ENCODE data around the gene DNMT3B. TPM values are rescaled to one million over a fixed set of nuclear protein-coding genes. Genes with fewer than 3 reads are reported as not detected.
A peak's percentile ranks its signal among the peaks of the same experiment; 100 is the strongest.

Gene DNMT3B
- polyA plus RNA-seq, 3 donors, result 0.39 to 0.44 TPM; not detected in 1

DNA sequence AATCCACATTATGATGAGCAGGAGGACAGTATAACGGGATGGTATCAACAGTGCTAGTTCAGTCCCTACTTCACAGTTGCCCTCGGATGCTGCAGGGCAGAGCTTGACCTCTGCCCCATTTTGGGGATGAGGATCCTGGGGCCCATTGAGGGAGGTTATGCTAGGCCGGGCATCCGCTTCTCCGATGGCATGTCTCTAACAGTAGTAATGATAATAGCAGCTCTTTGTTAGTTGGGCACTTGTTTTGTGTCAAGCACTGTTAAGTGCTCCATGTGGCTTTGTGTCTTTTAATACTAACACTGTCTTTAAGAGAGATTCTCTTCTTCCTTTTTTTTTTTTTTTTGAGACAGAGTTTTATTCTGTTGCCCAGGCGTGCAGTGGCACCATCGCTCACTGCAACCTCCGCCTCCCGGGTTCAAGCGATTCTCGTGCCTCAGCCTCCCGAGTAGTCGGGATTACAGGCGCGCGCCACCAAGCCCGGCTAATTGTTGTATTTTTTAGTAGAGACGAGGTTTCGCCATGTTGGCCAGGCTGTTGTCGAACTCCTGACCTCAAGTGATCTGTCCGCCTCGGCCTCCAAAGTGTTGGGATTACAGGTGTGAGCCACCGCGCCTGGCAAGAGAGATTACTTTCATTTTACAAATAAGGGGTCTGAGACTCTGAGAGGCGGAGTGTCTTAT lies 58.7 kb downstream of the DNMT3B start:
- H3K4me1 Mint-ChIP-seq, result peaks cover 39% of the 10 kb centered on the region
- TF ChIP-seq, protein P1, sequence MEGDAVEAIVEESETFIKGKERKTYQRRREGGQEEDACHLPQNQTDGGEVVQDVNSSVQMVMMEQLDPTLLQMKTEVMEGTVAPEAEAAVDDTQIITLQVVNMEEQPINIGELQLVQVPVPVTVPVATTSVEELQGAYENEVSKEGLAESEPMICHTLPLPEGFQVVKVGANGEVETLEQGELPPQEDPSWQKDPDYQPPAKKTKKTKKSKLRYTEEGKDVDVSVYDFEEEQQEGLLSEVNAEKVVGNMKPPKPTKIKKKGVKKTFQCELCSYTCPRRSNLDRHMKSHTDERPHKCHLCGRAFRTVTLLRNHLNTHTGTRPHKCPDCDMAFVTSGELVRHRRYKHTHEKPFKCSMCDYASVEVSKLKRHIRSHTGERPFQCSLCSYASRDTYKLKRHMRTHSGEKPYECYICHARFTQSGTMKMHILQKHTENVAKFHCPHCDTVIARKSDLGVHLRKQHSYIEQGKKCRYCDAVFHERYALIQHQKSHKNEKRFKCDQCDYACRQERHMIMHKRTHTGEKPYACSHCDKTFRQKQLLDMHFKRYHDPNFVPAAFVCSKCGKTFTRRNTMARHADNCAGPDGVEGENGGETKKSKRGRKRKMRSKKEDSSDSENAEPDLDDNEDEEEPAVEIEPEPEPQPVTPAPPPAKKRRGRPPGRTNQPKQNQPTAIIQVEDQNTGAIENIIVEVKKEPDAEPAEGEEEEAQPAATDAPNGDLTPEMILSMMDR (IDR thresholded peaks at IDR 0.05), result no peak
- no peak for DNase-seq
- Histone ChIP-seq H3K27ac (ENCODE audit: low read depth in 1 of 2, low read length in 2 of 2) (peak overlapping the region; percentile 88 to 95), H3K4me3 (replicated peaks in 1 of 3; ENCODE audit: low read depth in 2 of 3, low read length in 3 of 3) (peak overlapping the region; percentile 87 to 99 (median 90)), H3K9ac (ENCODE audit: insufficient read depth, low read length, poor library complexity, severe bottlenecking) (peak overlapping the region; percentile 94), H3K9me3 (replicated peaks in 1 of 2; ENCODE audit: control insufficient read depth in 1 of 2, insufficient read depth in 1 of 2, low read length in 2 of 2) (no peaks in the 10 kb centered on the region), H3K79me2 (ENCODE audit: insufficient read depth, low read length) (peaks cover 66% of the 10 kb centered on the region), H3K27me3 (ENCODE audit: control insufficient read depth in 2 of 2, insufficient read depth in 2 of 2, low read length in 2 of 2) (no peaks in the 10 kb centered on the region), H2AFZ (ENCODE audit: insufficient read depth, low read depth, low read length, poor library complexity, severe bottlenecking) (peak overlapping the region; percentile 63), H3K36me3 (replicated peaks in 1 of 2; ENCODE audit: control insufficient read depth in 1 of 2, insufficient read depth in 2 of 2, low read length in 2 of 2) (peaks cover 2% of the 10 kb centered on the region in 2 donors), H4K20me1 (ENCODE audit: insufficient read depth, low read length) (peaks cover 56% of the 10 kb centered on the region), H3K4me1 (ENCODE audit: control insufficient read depth in 1 of 2, insufficient read depth in 2 of 2, low read length in 2 of 2) (peaks cover 42% of the 10 kb centered on the region in 2 donors), H3K4me2 (replicated peaks; ENCODE audit: extremely low read depth, low read length, poor library complexity, severe bottlenecking) (peak overlapping the region; percentile 83)
- intact Hi-C loops (cut with micrococcal nuclease), result no loop called here
- peak overlapping the region; percentile 94 to 99 (median 98) for H3K27ac Mint-ChIP-seq
- 78% methylated on average over 7 of the region's 25 CpGs for WGBS (ENCODE audit: insufficient coverage)
- peaks cover 0 to 2% (median 0%) of the 10 kb centered on the region in 7 donors for H3K9me3 Mint-ChIP-seq
- H3K4me3 Mint-ChIP-seq, result peak overlapping the region; percentile 94 to 96
- H3K27me3 Mint-ChIP-seq (ENCODE audit: low read depth in 3 of 3), result peaks cover 0 to 4% (median 0%) of the 10 kb centered on the region in 3 donors
- H3K36me3 Mint-ChIP-seq, result peaks cover 2 to 4% of the 10 kb centered on the region in 2 donors

DNA sequence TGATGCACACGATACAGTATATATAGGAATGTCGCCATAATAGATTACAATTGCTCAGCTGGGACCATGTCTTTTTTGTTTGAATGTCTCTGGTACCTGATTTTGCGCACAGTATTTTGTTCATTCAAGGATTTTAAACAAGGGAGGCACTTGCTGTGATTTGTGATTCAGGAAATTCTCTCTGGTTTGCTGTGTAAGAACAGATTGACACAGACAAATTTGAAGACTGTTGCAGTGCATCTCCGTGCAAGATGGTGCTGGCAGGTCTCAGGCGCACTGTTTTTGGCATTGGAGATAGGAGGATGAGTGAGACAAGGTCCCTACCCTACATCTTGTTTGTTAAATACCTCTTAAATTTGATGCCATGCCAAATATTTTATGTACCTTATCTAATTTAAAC lies 60.0 kb downstream of the DNMT3B start:
- peaks cover 39% of the 10 kb centered on the region for H3K4me1 Mint-ChIP-seq
- 100% methylated on average over 1 of the region's 5 CpGs for WGBS (ENCODE audit: insufficient coverage)
- peak overlapping the region in 4 of 7 donors; percentile 28 to 92 (median 64) for H3K27ac Mint-ChIP-seq
- H3K79me2 ChIP-seq (ENCODE audit: insufficient read depth, low read length), result peaks cover 79% of the 10 kb centered on the region
- peaks cover 0 to 3% (median 0%) of the 10 kb centered on the region in 3 donors for H3K27me3 Mint-ChIP-seq (ENCODE audit: low read depth in 3 of 3)
- TF ChIP-seq, protein P1 (IDR thresholded peaks at IDR 0.05), result no peak
- no peak overlapping the region for H3K4me3 ChIP-seq (replicated peaks in 1 of 3; ENCODE audit: low read depth in 2 of 3, low read length in 3 of 3)
- peaks cover 0 to 2% (median 0%) of the 10 kb centered on the region in 7 donors for H3K9me3 Mint-ChIP-seq
- H3K9me3 ChIP-seq (replicated peaks in 1 of 2; ENCODE audit: control insufficient read depth in 1 of 2, insufficient read depth in 1 of 2, low read length in 2 of 2), result no peaks in the 10 kb centered on the region
- DNase-seq, result no peak
- H4K20me1 ChIP-seq (ENCODE audit: insufficient read depth, low read length), result peaks cover 59% of the 10 kb centered on the region
- no peak overlapping the region for H3K9ac ChIP-seq (ENCODE audit: insufficient read depth, low read length, poor library complexity, severe bottlenecking)
- no peak overlapping the region for H3K4me2 ChIP-seq (replicated peaks; ENCODE audit: extremely low read depth, low read length, poor library complexity, severe bottlenecking)
- H3K36me3 Mint-ChIP-seq, result peaks cover 15 to 17% of the 10 kb centered on the region in 2 donors
- peaks cover 42% of the 10 kb centered on the region in 2 donors for H3K4me1 ChIP-seq (ENCODE audit: control insufficient read depth in 1 of 2, insufficient read depth in 2 of 2, low read length in 2 of 2)
- no peak overlapping the region for H2AFZ ChIP-seq (ENCODE audit: insufficient read depth, low read depth, low read length, poor library complexity, severe bottlenecking)
- intact Hi-C loops (cut with micrococcal nuclease), result no loop called here
- H3K27me3 ChIP-seq (ENCODE audit: control insufficient read depth in 2 of 2, insufficient read depth in 2 of 2, low read length in 2 of 2), result no peaks in the 10 kb centered on the region
- peaks cover 13 to 15% of the 10 kb centered on the region in 2 donors for H3K36me3 ChIP-seq (replicated peaks in 1 of 2; ENCODE audit: control insufficient read depth in 1 of 2, insufficient read depth in 2 of 2, low read length in 2 of 2)
- peak overlapping the region in 1 of 2 donors; percentile 67 for H3K27ac ChIP-seq (ENCODE audit: low read depth in 1 of 2, low read length in 2 of 2)
- H3K4me3 Mint-ChIP-seq, result no peak overlapping the region
